Endometrial microvascular endothelial cells (primary cell): ENCODE results near the gene KCNQ2. TPM values are rescaled to one million over a fixed set of nuclear protein-coding genes. Genes with fewer than 3 reads are reported as not detected.

Experiments used
- in situ Hi-C: cut with HindIII; loops from 2 replicates; pipeline ENCODE4 v1.10.0; 2017; ENCODE audit warnings: low sequenced_read_pairs, low pct_unique_long_range_greater_than_20kb; ENCODE audit errors: inconsistent ontology term
- total RNA-seq: library from RNA; depleted of rRNA; stranded (reverse); fragments of >200 nt; gene quantifications from one replicate; pipeline ENCODE4 v1.2.3, GENCODE V29; 2015; ENCODE audit errors: inconsistent ontology term

The KCNQ2 gene
- total RNA-seq, 1 donor from 2014 or later = not detected

DNA sequence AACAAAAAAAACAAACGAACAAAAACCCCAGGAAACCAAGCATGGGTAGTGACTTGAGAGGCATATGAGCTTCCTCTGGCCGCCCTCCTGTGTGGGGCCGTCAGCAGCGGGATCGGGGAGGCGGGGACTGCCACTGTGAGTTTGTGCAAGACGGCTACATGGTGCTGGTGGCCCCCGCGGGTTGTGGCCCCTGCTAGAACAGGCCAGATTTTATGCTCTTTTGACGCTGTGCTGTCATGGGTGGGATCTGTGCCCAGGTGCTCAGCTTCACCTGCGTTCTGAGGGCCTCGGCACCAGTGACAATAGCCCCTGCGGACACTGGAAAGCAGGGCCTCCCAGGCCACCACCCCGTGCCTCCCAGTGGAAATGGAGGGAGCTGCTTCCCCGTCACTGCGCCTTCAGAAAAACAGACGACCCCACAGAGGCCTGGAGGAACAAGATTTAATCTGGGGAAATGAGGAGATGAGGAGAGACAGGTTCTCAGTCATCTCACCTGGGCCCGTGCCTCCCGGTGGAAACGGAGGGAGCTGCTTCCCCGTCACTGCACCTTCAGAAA lies 4.7 kb upstream of the KCNQ2 start:
- in situ Hi-C loops = no loop called here

DNA sequence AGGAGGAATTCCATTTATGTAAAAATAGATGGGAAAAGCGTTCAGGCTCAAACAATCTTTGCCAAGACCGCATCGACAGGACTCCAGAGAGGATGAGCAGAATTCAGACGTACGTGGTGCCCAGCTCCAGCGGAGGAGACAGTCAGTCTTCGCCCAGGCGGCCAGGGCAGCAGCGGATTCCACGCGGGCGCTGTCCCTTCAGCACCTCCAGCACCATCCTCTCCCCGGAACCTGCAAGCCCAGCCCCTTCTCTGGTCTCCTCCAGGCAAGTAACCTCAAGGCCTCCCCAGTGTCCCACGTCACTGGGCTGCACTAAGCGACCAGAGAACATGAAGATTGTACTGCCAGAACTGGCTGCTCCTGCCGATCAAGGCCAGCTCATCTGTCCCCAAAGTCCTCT lies 2.8 kb upstream of the KCNQ2 start:
- in situ Hi-C loops = no loop called here

DNA sequence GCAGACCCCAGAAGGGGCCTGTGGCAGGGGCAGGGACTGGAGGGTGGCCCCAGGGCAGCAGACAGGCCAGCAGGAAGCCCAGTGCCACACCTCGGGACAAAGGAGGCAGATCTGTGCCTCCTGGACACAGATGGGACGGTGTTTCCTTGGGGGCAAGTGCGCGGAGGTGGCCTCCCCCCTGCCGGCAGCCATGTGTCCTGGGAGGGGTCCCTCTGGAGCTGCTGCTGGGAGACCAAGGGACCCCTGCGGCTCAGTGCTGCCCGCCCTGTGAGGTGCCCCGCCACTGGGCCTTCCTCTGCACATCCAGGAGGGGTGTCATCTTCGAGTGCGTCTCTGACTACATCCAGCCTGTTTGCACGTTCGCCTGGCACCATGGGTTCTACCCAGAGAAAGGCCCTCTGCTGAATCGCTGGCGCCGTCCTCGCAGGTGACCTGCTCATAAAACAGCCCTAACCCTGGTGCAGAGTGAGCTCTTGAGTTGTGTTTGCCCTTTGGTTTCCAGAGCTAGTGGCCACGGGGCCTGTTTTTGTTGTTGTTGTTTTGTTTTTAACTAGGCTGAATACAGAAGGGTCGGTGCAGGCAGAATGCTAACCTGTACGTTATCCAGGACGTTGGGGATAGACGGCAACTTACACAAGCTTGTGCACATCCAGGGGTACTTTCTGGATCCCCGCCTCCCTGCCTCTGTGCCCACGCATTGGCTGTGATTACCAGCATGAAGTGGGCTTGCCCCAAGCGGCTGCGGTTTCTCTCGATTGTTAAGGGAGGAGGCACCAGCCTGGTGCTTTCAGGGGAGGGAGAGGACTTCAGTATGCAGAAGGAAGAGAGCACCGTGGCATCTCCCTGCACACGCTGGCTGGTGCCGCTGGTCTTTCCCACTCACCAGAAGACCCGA lies 1.3 kb upstream of the KCNQ2 start:
- in situ Hi-C loops = no loop called here

DNA sequence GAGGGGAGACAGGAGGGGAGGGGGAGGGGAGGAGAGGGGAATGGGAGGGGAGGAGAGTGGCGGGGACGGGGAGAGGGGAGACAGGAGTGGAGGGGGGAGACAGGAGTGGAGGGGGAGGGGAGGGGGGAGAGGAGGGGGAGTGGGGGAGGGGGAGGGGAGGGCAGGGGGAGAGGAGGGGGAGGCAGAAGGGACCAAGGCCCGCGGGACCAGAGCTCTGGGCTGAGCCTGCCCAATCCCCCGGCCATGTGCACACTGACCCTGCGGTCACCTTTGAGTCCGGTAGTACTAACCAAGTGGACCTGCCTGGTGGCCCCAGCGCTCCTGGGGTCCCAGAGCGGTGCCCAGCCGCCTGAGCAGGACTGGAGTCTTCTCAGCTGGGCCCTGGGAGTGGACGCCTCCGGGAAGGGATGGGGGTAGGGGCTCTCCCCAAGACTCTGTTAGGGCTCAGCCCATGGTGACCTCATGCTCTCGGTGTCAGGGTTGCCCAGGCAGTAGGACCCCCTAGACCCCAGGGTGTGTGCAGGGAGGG lies 471 bp upstream of the KCNQ2 start:
- in situ Hi-C loops = no loop called here

DNA sequence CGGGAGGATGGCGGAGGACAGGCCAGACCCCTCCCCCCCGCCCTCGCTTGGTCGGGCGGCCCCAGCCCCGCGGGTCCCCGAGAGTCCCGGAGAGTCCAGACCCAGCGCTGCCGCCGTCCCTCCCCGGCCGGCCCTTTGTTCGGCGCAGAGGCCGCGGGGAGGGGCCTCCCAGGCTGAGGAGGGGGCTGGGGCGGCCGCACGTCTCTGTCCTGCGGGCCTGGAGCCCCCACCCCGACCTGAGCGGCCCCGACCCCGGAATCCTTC lies 806 bp downstream of the KCNQ2 start:
- in situ Hi-C loops = no loop called here

DNA sequence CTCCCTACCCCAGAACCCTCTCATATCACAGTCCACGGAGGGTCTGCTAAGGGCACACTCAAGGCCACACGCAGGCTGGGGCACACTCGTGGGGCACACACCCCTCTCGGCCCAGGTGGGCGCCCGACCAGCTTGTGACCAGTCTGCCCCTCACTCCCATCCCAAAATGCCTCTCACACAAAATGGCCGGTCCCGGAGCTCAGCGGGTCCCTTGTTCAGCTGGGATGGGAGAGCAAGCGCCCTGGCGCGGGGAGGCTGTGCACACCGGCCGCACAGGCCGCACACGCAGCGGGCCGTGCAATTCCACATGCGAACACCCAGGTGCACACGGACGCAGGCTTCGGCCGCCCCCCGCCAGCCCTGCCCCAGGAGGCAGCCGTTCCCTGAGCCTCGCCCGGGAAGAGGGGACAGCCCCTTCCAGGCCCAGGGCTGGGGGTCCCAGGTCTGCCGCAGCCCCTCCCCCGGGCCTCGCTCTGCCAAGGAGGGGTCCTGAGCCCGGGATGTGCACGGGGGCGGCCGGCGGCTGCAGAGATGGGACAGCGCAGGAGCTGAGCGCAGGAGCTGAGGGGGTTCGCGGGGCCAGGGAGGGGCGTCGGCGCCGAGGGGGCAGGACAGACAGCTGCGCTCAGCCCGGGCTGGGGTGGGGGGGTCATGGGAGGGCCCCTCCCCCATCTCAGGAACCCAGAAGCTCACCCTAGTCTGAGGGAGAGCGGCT lies 1.3 kb downstream of the KCNQ2 start:
- in situ Hi-C loops = no loop called here

DNA sequence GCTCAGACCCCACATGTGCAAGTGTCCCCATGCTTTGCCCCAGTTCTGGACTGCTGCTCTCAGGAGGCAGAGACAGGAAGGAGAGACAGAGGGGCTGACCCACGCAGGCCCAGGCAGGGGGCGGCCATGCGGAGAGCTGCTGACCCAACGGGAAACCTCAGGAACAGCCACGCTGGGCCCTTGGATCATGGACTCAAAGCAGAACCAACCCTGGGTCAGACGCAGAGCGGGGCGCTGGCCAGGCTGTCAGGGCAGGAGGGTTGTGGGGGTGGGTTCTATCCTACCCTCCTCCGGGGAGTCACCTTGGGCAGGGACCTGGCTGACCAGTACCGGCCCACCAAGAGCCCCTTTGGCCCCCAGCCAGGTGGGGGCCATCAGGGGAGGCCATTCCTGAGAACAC lies 2.0 kb downstream of the KCNQ2 start:
- in situ Hi-C loops = no loop called here

DNA sequence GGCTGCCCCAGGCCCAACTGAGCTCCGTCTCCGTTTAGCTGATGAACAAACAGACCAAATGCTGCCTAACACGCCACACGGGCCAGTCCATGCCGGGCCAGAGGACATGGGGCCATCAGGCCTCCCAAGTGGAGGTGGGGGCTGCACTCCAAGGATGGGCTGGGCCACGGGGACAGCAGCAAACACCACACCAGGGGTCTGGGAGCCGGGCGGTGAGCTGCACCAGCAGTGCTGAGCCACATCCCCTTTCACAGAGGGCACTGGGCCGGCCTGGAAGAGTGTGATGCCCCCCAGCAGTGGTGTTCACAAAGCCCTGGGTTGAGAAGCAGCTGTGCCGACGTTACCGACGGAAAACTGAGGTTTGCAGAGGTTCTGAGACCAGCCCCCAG lies 2.7 kb downstream of the KCNQ2 start:
- in situ Hi-C loops = no loop called here

DNA sequence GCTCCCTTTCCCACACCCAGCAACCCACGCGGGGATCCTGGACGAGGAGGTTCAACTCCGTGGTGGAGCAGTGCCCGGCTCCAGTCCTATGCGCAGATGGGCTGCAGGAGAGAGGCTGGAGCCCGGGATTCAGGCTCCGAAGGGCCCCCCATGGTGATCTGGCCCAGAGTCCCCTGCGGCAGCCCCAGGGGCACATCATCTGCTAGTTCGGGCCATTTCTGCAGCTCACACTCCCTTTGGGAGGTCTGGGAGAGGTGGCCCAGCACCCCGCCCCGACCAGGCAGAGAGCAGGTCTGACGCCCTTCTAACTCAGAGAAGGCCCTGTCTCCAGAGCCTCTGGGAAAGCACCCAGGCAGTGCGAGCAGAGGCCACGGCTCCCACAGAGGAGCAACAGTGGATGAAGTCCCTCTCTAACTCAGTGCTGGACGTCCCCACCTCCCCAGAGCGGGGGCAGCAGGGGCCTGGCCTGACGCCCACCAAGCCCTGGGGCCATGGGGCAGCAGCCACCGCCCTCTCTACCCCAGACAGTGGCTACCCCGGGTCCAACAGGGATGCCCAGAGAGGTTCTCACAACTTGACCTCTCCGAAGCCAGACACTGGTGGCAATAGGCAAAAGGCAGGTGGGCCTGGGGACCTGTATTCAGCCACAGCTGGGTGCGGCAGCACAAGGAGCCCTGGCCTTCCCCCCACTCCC lies 3.3 kb downstream of the KCNQ2 start:
- in situ Hi-C loops = no loop called here

DNA sequence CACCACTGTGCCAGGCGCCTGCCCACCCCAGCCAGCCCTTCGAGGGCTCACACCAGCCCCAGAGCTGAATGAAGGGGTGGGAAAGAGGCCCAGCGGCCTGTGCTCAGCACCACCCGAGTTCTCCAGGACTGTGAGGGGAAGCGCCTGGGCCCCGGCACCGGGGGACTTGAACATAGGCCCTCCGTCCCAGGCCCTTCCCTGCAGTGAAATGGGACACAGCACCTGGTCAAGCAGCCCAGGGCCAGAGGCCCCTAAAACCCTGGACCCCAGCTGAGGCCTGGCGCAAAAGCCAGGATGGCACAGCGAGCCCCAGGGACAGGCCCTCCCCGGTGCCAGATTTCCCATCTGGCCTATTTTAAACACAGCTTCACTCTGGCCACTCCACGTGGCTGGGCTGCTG lies 4.0 kb downstream of the KCNQ2 start:
- in situ Hi-C loops = no loop called here

DNA sequence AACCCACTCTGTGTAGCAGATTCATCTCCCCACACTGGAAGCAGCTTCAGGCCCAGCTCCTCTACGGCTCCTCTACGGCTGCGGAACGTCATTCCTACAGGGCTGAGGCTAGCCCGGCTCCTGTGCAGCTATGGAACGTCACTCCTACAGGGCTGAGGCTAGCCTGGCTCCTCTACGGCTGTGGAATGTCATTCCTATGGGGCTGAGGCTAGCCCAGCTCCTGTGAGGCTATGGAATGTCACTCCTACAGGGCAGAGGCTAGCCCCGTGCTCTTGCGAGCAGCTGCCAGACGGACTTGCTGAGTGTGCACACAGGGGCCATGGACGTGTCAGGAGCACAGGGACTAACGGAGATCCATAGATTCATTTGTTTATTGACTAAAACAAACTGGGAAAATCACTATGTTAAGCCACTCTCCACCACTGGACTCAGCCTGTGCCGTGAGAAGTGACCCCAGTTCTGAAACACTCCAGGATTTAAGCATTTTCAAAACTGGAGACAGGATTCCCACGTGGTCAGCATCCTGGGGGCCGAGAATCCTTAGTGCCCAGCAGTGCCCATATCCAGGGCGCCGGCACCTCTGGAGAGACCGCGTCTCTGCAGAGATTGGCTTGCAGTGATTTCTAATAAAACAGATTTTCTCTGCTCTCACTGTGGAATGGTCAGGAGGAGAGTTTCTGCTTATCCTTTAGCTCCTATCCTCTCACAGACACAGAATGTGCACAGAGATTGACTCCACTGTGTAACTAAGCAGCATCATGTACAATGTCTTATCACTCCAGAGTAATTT lies 5.0 kb downstream of the KCNQ2 start:
- in situ Hi-C loops = no loop called here

DNA sequence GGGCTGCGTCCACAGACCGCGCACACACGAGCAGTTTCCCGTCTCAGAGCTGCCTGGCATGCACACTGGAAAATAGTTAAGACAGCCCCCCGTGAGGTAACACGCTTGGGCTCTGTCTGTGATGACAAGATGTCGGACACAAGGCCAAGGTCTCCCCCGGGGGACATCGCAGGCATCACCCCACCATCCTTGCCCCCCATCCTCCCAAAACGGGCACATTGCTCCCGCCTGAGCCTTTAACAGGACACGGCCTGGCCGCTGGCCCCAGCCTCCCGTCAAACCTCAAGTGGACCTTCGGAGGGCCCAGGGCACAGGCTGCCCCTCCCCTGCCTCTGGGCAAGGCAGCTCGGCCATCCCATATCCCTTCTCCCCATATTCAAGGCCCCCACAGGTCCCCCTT lies 5.6 kb downstream of the KCNQ2 start:
- in situ Hi-C loops = no loop called here

DNA sequence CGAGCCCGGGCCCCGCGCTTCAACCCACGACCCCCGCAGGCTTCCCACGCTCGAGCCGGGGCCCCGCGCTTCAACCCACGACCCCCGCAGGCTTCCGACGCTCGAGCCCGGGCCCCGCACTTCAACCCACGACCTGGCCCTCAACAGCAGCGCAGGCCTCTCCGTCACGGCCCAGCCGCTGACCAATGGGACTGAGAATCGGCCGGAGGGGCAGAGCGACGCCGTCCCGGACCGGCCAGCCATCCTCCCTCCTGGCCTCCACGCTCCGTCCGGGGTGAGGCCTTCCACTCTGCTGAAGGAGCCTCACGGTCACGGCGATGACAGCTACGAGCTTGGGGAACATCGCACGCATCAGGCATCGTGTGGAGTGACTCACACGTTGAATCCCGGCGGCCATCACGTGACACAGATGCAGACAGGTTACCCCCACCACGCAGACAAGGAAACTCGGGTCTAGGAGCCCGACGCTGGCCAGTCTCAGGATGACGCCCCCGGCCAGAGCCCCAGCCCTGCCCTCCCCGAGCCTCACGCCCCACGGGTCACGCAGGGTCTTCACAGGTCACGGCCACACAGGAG lies 6.1 kb downstream of the KCNQ2 start:
- in situ Hi-C loops = no loop called here

DNA sequence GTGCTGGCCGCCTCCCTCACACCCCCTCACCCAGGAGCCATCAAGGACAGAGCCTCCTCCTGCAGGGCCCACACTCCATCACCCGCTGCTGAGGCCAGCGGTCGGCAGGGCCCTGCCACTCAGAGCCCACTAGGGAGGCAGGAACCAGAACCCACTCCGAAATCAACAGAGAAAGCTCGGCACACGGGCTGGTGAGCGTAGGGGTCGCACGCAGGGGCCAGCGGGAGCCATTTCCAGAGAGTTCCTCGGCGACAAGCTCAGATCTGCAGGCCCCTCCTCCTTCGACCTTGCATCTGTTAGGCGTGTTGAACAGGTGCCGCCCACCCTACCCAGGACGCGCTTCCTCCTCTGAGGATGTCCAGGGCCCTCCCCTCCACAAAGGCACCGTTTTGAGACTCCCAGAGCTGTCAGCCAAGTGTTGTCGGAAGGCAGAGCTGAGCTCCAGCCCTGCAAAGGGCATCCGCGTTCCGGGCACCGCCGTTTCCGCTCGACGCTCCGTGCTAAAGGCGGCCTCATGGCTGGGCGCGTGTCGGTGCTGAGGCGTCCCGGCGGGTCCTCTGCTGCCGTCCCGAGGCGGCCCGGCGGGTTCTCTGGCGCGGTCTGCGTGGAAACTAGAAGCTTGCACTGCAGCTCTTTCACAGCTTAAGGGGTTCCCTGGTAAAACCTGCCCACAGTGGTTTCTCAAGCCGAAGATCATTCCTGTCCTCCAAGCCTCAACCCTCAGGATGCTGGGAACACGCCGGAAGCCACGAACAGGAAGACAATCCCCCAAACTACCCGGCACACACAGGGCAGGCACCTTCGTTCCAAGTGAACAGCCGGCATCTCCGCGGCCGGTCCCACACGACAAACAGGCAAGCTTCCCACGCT lies 6.8 kb downstream of the KCNQ2 start:
- in situ Hi-C loops = no loop called here

DNA sequence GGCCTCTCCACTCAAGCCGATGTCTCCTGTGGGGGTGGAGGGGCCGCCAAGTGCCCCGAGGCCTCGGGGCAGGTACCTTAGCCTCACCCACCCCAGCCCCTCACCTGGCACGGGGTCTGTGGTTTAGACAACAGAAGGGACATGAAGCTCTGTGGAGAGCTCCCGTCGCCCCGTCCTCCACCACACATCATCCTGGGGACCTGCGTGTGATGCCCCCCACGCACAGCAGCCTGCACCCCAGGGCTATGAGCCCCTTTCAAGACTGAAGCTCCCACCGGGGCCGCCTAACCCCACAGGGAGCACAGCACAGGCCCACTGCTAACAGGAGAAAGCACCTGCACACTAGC lies 8.2 kb downstream of the KCNQ2 start:
- in situ Hi-C loops = no loop called here

DNA sequence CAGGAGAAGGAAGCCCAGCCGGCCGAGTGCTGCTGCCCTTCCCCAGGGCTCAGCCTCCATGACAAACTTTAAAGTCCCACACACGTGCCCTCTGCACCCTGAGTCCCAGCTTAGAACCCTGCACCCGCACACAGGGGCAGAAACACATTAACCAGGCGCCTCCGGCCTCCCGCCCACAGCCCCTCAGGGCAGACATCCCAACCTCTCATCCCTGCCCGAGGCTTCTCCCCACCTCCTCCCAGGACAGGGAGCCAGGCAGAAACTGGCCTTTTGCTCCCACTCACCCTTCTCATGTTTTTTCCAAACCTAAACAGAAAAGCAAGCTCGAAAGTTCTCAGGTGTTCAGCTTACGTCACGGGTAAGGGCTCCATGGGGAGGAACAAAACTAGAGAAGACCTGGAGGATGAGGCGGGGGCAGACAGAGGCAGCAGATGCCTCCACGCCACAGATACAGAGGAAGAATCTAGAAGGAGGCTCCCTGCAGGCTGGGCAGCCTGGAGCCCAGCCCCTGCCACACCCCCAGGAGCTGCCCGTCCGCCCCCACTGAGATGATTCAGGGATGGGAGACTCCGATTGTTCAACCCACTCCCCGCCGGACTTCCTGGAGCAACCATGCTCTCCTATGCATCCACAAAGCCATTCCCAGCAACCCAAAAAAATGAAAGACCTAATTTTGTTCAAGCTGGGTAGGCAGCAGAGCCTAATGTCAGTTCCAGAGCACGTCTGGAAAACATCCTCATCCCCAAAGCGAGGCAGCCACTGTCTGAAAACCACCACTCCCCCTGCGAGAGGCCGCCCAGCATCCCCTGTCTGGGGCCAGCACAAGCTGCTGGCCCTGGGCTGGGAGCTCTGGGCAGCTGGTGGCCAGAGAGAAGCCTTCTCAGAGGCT lies 8.8 kb downstream of the KCNQ2 start:
- in situ Hi-C loops = no loop called here

DNA sequence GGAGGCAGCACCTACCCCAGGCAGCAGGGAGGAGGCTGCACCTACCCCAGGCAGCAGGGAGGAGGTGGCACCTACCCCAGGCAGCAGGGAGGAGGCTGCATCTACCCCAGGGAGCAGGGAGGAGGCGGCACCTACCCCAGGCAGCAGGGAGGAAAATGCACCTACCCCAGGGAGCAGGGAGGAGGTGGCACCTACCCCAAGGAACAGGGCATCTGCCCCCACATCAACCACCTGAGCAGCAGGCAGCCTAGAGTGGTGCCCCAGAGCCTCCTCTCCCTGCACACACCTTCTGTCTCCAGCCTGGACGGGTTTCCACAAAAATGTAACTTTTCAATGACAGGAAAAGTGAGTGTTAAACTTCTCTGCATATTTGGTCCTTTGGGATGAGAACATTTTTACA lies 10.2 kb downstream of the KCNQ2 start:
- in situ Hi-C loops = no loop called here
